Measurements from ENCODE around the gene FAM98A.

- no peak for TF ChIP-seq FOXJ3 (CRISPR knock-in tag; IDR thresholded peaks at IDR 0.05)
- TF ChIP-seq ZBTB33 (IDR thresholded peaks at IDR 0.05; ENCODE audit: borderline replicate concordance, low read depth), result no peak
- TF ChIP-seq, protein P1, sequence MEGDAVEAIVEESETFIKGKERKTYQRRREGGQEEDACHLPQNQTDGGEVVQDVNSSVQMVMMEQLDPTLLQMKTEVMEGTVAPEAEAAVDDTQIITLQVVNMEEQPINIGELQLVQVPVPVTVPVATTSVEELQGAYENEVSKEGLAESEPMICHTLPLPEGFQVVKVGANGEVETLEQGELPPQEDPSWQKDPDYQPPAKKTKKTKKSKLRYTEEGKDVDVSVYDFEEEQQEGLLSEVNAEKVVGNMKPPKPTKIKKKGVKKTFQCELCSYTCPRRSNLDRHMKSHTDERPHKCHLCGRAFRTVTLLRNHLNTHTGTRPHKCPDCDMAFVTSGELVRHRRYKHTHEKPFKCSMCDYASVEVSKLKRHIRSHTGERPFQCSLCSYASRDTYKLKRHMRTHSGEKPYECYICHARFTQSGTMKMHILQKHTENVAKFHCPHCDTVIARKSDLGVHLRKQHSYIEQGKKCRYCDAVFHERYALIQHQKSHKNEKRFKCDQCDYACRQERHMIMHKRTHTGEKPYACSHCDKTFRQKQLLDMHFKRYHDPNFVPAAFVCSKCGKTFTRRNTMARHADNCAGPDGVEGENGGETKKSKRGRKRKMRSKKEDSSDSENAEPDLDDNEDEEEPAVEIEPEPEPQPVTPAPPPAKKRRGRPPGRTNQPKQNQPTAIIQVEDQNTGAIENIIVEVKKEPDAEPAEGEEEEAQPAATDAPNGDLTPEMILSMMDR (IDR thresholded peaks at IDR 0.05), result no peak
- no peak for TF ChIP-seq GATA2 (CRISPR knock-in tag; IDR thresholded peaks at IDR 0.05)
- no peak for TF ChIP-seq CHD2 (IDR thresholded peaks at IDR 0.05; ENCODE audit: low read length, partially characterized antibody)
- TF ChIP-seq POLR2AphosphoS5 (IDR thresholded peaks at IDR 0.05; ENCODE audit: low read depth, low read length), result no peak
- TF ChIP-seq JUND (IDR thresholded peaks at IDR 0.05), result no peak
- no peak for TF ChIP-seq MXI1 (IDR thresholded peaks at IDR 0.05; ENCODE audit: low read depth, low read length)
- TF ChIP-seq TCF12 (IDR thresholded peaks at IDR 0.05), result no peak
- no peak for TF ChIP-seq EZH2phosphoT487 (IDR thresholded peaks at IDR 0.05; ENCODE audit: borderline replicate concordance, low read depth)
- no peak for TF ChIP-seq YY1 (IDR thresholded peaks at IDR 0.05; ENCODE audit: low read depth)
- no peak for TF ChIP-seq FOXM1 (IDR thresholded peaks at IDR 0.05; ENCODE audit: low read depth)
- no peak for TF ChIP-seq MEF2A (IDR thresholded peaks at IDR 0.05; ENCODE audit: borderline replicate concordance, low read depth)
- no peak for TF ChIP-seq EP300 (IDR thresholded peaks at IDR 0.05; ENCODE audit: borderline replicate concordance in 1 of 2, low read depth in 1 of 2, low read length in 1 of 2)
Observed at GRCh38 chr2:33550206-33550605, 48.9 kb downstream of the FAM98A start.

Measured in SK-N-SH (cell line).